Measurements from ENCODE around the gene BRIX1.
"Not testable (repeated sequence)": the region's sequence is repeated elsewhere in the genome, so short reads cannot be mapped to it uniquely, and the experiment has no call there.

The BRIX1 gene

GRCh38 chr5:34959323-34959722, 43.8 kb downstream of the BRIX1 start:
- no peak for DNase-seq
- no peaks in the 10 kb centered on the region; the same call in 1 of the 2 replicates for H3K27me3 ChIP-seq
- no peak overlapping the region for H3K4me3 ChIP-seq (ENCODE audit: low read depth, low read length)
- no peak for TF ChIP-seq CTCF (IDR thresholded peaks at IDR 0.05; ENCODE audit: low read depth, low read length)
- H3K36me3 ChIP-seq, result peaks cover 3% of the 10 kb centered on the region; the same call in 1 of the 2 replicates
- no peaks in the 10 kb centered on the region for H3K4me1 ChIP-seq
- no peaks in the 10 kb centered on the region for H3K9me3 ChIP-seq

DNA sequence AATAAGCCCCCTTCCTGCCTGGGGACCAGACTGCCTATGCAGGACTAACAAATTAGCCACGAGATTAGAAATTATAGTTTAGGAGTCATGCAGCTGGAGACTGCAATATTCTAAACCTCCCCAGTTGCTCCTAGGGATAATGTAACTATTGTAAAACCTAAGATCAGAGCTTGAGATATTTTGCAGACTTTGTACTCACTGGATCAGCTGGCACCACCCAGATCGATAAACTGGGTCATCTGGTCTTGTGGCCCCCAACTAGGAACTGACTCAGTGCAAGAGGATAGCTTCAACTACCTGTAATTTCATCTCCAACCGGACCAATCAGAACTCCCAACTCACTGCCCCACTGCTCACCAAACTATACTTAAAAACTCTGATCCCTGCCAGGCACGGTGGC, 52.0 kb downstream of the BRIX1 start:
- no peak overlapping the region for H3K4me3 ChIP-seq (ENCODE audit: low read depth, low read length)
- H3K9me3 ChIP-seq, result no peaks in the 10 kb centered on the region
- DNase-seq, result no peak
- H3K36me3 ChIP-seq, result no peaks in the 10 kb centered on the region
- TF ChIP-seq CTCF (IDR thresholded peaks at IDR 0.05; ENCODE audit: low read depth, low read length), result no peak
- H3K4me1 ChIP-seq, result no peaks in the 10 kb centered on the region
- no peaks in the 10 kb centered on the region for H3K27me3 ChIP-seq

GRCh38 chr5:34968258-34968657, 52.7 kb downstream of the BRIX1 start:
- TF ChIP-seq CTCF (IDR thresholded peaks at IDR 0.05; ENCODE audit: low read depth, low read length), result no peak
- H3K27me3 ChIP-seq, result no peaks in the 10 kb centered on the region
- no peak overlapping the region for H3K4me3 ChIP-seq (ENCODE audit: low read depth, low read length)
- no peak for DNase-seq
- no peaks in the 10 kb centered on the region for H3K9me3 ChIP-seq
- H3K4me1 ChIP-seq, result no peaks in the 10 kb centered on the region
- H3K36me3 ChIP-seq, result no peaks in the 10 kb centered on the region

- no peaks in the 10 kb centered on the region for H3K27me3 ChIP-seq
- H3K36me3 ChIP-seq, result no peaks in the 10 kb centered on the region
- H3K4me1 ChIP-seq, result no peaks in the 10 kb centered on the region
- no peak for TF ChIP-seq CTCF (IDR thresholded peaks at IDR 0.05; ENCODE audit: low read depth, low read length)
- H3K4me3 ChIP-seq (ENCODE audit: low read depth, low read length), result no peak overlapping the region
- no peaks in the 10 kb centered on the region for H3K9me3 ChIP-seq
- DNase-seq, result no peak
Measured at GRCh38 chr5:34970552-34970951, 55.0 kb downstream of the BRIX1 start.

GRCh38 chr5:34971655-34972054, 56.1 kb downstream of the BRIX1 start:
- H3K9me3 ChIP-seq; H3K4me1 ChIP-seq; H3K4me3 ChIP-seq (ENCODE audit: low read depth, low read length); DNase-seq; H3K27me3 ChIP-seq; H3K36me3 ChIP-seq: not testable (repeated sequence)
